ENCODE results near the gene KCNMA1. TPM values are rescaled to one million over a fixed set of nuclear protein-coding genes. Genes with fewer than 3 reads are reported as not detected.

Gene KCNMA1
- total and polyA plus RNA-seq, 3 donors from 2014 or later = 13.6 to 36.1 (median 24.7) TPM

DNA sequence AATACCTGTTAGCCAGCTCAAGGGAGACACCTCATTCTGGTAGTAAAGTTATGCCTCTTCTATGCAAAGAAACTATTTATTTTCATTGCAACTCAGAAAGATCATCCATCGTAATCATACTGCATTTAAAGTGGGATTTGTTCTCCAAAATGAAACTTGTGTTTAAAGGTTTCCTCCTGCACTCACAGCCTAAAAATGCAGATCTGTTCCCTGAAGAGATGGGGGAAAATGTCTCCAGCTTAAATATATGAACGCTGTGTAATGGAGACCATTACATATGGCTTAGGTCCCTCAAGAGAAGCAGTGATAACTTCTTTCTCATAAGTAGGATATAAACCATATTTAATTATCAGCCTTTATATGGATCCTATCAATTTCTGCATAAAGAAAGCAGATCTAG lies 665.1 kb downstream of the KCNMA1 start:
- H3K27ac ChIP-seq = no peak overlapping the region
- WGBS, 2 donors = 79 to 87% methylated on average over 2 of the region's 2 CpGs

DNA sequence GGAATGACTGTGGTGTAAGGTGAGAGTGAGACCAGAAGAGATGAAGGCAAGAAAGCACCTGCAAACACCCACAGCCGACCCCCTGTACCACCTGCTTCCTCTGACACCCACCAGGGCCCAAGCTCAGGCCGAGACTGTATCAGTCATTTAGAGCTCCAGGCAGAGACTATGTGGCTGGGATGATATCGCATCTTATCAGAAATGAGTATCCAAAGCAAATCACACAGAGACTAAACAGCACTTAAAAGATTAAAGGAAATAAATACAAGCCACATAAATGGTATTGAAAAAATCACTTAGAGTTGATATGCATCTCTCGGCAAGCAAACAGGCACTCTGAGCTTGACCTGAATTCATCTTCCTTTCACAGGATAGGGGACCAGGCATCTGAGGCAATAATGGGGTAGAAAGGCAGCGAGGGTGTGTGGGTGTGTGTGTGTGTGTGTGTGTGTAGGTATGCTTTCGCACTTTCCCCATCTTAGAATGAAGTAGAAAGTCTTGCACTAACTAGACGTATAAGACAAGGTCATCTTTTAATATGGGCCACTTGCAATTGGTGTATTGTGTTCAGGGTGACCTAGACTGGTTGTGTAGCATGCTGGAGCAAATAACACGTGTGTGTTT lies 665.9 kb downstream of the KCNMA1 start:
- TF ChIP-seq POLR2A (IDR thresholded peaks at IDR 0.05) = no peak
- TF ChIP-seq, protein P1, sequence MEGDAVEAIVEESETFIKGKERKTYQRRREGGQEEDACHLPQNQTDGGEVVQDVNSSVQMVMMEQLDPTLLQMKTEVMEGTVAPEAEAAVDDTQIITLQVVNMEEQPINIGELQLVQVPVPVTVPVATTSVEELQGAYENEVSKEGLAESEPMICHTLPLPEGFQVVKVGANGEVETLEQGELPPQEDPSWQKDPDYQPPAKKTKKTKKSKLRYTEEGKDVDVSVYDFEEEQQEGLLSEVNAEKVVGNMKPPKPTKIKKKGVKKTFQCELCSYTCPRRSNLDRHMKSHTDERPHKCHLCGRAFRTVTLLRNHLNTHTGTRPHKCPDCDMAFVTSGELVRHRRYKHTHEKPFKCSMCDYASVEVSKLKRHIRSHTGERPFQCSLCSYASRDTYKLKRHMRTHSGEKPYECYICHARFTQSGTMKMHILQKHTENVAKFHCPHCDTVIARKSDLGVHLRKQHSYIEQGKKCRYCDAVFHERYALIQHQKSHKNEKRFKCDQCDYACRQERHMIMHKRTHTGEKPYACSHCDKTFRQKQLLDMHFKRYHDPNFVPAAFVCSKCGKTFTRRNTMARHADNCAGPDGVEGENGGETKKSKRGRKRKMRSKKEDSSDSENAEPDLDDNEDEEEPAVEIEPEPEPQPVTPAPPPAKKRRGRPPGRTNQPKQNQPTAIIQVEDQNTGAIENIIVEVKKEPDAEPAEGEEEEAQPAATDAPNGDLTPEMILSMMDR (IDR thresholded peaks at IDR 0.05) = no peak
- whole genome bisulfite sequencing, 2 donors = 93 to 94% methylated on average over 8 of the region's 8 CpGs
- intact Hi-C loops (cut with DNase I; ENCODE audit: low total_unique reads) = no loop called here

More for the DNA sequence above, 665.1 kb downstream of the KCNMA1 start:
- no peak for DNase-seq
- intact Hi-C loops (cut with DNase I; ENCODE audit: low total_unique reads) = no loop called here
- no peak overlapping the region for H3K4me3 ChIP-seq
- no peaks in the 10 kb centered on the region for H3K27me3 ChIP-seq
- TF ChIP-seq, protein P1 (IDR thresholded peaks at IDR 0.05) = no peak
- no peak for TF ChIP-seq POLR2A (IDR thresholded peaks at IDR 0.05)
- no peaks in the 10 kb centered on the region for H3K4me1 ChIP-seq
- H3K9me3 ChIP-seq = no peaks in the 10 kb centered on the region
- H3K36me3 ChIP-seq (ENCODE audit: low read depth, missing control alignments) = no peaks in the 10 kb centered on the region

GRCh38 chr10:76970711-76971519 lies 666.7 kb downstream of the KCNMA1 start:
- Histone ChIP-seq H3K27me3 (no peaks in the 10 kb centered on the region), H3K36me3 (ENCODE audit: low read depth, missing control alignments) (no peaks in the 10 kb centered on the region), H3K4me1 (no peaks in the 10 kb centered on the region), H3K9me3 (no peaks in the 10 kb centered on the region), H3K27ac (no peak overlapping the region), H3K4me3 (no peak overlapping the region)
- TF ChIP-seq, protein P1 (IDR thresholded peaks at IDR 0.05) = no peak
- TF ChIP-seq POLR2A (IDR thresholded peaks at IDR 0.05) = no peak
- DNase-seq = no peak
- WGBS, 2 donors = 88 to 91% methylated on average over 6 of the region's 6 CpGs
- intact Hi-C loops (cut with DNase I; ENCODE audit: low total_unique reads) = no loop called here

More for the DNA sequence above, 665.9 kb downstream of the KCNMA1 start:
- H3K4me3 ChIP-seq = no peak overlapping the region
- no peaks in the 10 kb centered on the region for H3K9me3 ChIP-seq
- H3K27me3 ChIP-seq = no peaks in the 10 kb centered on the region
- no peak for DNase-seq
- H3K4me1 ChIP-seq = no peaks in the 10 kb centered on the region
- no peak overlapping the region for H3K27ac ChIP-seq
- H3K36me3 ChIP-seq (ENCODE audit: low read depth, missing control alignments) = no peaks in the 10 kb centered on the region

DNA sequence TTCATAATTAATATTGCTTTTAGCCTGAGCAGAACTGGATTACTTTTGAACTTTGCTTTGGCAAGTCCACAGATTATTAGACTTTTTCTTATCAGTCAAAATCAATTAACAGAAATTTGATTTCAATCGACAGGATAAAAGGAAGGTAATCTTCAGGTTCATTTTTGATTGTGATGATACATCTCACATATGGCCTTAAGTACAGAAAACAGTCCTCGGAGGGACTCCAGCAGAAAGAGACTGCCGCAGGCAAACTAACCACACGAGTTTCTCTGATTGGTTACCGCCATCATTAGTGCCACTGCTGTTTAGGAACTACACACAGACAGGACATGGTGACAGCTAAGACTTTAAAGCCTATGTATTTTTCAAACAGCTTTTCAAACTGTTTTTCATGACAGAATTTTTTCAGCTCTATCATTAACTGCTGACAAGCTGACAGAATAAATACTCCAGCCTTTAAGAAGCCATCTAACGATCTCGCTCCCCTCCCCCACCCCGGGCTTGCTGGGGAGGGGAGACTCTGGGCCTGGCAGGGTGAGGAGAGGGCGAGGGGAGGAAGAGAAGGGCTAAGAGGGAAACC lies 668.2 kb downstream of the KCNMA1 start:
- TF ChIP-seq POLR2A (IDR thresholded peaks at IDR 0.05) = no peak
- TF ChIP-seq, protein P1 (IDR thresholded peaks at IDR 0.05) = no peak
- 60 to 67% methylated on average over 9 of the region's 9 CpGs for WGBS, 2 donors
- H3K27ac ChIP-seq = no peak overlapping the region

More for the DNA sequence above, 668.2 kb downstream of the KCNMA1 start:
- Histone ChIP-seq H3K36me3 (ENCODE audit: low read depth, missing control alignments) (no peaks in the 10 kb centered on the region), H3K9me3 (no peaks in the 10 kb centered on the region), H3K27me3 (no peaks in the 10 kb centered on the region), H3K4me1 (no peaks in the 10 kb centered on the region), H3K4me3 (no peak overlapping the region)
- DNase-seq = no peak
- intact Hi-C loops (cut with DNase I; ENCODE audit: low total_unique reads) = no loop called here
